ENCODE data around the gene WASHC3. TPM values are rescaled to one million over a fixed set of nuclear protein-coding genes. Genes with fewer than 3 reads are reported as not detected.

WASHC3 gene
- total and polyA plus RNA-seq, 4 donors = 22.4 to 51.4 (median 25.8) TPM

DNA sequence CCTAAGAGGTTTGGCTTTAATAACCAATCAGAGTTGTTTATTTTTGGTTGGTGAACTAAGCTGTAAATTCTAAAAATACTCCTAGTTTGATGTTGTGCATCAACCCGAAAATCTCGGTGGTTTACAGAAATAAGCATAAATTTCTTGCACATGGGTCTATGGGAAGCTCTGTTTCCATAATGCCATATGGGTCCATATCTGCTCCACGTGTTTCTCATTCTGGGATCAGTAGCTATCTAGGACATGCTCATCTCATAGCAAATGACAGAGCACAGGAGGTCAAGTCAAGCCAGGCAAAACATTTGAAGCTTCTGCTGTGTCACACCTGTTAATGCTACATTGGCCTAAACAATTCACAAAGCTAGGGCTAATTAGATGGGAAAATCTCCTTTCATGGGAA is 35.1 kb upstream of the WASHC3 start:
- Histone ChIP-seq H3K27ac (ENCODE audit: low read depth in 1 of 2, low read length in 2 of 2) (no peak overlapping the region), H3K9me3 (ENCODE audit: control insufficient read depth in 4 of 4, low read length in 3 of 4) (no peaks in the 10 kb centered on the region), H3K27me3 (ENCODE audit: control insufficient read depth in 4 of 4, insufficient read depth in 4 of 4, low read length in 3 of 4) (no peaks in the 10 kb centered on the region), H3K4me3 (ENCODE audit: low read depth in 1 of 3, low read length in 3 of 3) (no peak overlapping the region), H3K4me1 (ENCODE audit: control insufficient read depth in 4 of 4, insufficient read depth in 4 of 4, low read length in 3 of 4) (no peaks in the 10 kb centered on the region), H3K9ac (ENCODE audit: low read depth in 1 of 2, low read length in 2 of 2) (no peak overlapping the region), H3K36me3 (ENCODE audit: control insufficient read depth in 4 of 4, insufficient read depth in 3 of 4, low read depth in 1 of 4, low read length in 3 of 4) (peaks cover 2 to 27% (median 8%) of the 10 kb centered on the region in 4 donors)
- no peak for DNase-seq (ENCODE audit: low spot score)
- no peak for TF ChIP-seq RXRA (IDR thresholded peaks at IDR 0.05)
- TF ChIP-seq GABPA (IDR thresholded peaks at IDR 0.05 in 1 of 2, conservative IDR thresholded peaks at IDR 0.05 in 1 of 2) = no peak
- no peak for TF ChIP-seq CTCF (IDR thresholded peaks at IDR 0.05; ENCODE audit: low read depth, low read length, missing input control)
- TF ChIP-seq, protein P1, sequence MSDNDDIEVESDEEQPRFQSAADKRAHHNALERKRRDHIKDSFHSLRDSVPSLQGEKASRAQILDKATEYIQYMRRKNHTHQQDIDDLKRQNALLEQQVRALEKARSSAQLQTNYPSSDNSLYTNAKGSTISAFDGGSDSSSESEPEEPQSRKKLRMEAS (IDR thresholded peaks at IDR 0.05) = no peak
- no peak for TF ChIP-seq FOXA1 (IDR thresholded peaks at IDR 0.05)
- no peak for TF ChIP-seq HNF4G (IDR thresholded peaks at IDR 0.05)
- TF ChIP-seq FOXA2 (IDR thresholded peaks at IDR 0.05) = no peak
- TF ChIP-seq JUND (IDR thresholded peaks at IDR 0.05) = no peak
- TF ChIP-seq TAF1 (conservative IDR thresholded peaks at IDR 0.05) = no peak
- TF ChIP-seq EGR1 (IDR thresholded peaks at IDR 0.05; ENCODE audit: low read depth in 2 of 2) = no peak
- no peak for TF ChIP-seq ZBTB33 (IDR thresholded peaks at IDR 0.05)
- TF ChIP-seq NR2F2 (IDR thresholded peaks at IDR 0.05) = no peak
- TF ChIP-seq HNF4A (conservative IDR thresholded peaks at IDR 0.05) = no peak
- TF ChIP-seq, protein P2, sequence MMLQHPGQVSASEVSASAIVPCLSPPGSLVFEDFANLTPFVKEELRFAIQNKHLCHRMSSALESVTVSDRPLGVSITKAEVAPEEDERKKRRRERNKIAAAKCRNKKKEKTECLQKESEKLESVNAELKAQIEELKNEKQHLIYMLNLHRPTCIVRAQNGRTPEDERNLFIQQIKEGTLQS (IDR thresholded peaks at IDR 0.05) = no peak
- no peak for TF ChIP-seq RAD21 (IDR thresholded peaks at IDR 0.05)
- TF ChIP-seq SP1 (IDR thresholded peaks at IDR 0.05) = no peak
- no peak for TF ChIP-seq YY1 (IDR thresholded peaks at IDR 0.05)
- TF ChIP-seq, protein P3, sequence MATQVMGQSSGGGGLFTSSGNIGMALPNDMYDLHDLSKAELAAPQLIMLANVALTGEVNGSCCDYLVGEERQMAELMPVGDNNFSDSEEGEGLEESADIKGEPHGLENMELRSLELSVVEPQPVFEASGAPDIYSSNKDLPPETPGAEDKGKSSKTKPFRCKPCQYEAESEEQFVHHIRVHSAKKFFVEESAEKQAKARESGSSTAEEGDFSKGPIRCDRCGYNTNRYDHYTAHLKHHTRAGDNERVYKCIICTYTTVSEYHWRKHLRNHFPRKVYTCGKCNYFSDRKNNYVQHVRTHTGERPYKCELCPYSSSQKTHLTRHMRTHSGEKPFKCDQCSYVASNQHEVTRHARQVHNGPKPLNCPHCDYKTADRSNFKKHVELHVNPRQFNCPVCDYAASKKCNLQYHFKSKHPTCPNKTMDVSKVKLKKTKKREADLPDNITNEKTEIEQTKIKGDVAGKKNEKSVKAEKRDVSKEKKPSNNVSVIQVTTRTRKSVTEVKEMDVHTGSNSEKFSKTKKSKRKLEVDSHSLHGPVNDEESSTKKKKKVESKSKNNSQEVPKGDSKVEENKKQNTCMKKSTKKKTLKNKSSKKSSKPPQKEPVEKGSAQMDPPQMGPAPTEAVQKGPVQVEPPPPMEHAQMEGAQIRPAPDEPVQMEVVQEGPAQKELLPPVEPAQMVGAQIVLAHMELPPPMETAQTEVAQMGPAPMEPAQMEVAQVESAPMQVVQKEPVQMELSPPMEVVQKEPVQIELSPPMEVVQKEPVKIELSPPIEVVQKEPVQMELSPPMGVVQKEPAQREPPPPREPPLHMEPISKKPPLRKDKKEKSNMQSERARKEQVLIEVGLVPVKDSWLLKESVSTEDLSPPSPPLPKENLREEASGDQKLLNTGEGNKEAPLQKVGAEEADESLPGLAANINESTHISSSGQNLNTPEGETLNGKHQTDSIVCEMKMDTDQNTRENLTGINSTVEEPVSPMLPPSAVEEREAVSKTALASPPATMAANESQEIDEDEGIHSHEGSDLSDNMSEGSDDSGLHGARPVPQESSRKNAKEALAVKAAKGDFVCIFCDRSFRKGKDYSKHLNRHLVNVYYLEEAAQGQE (IDR thresholded peaks at IDR 0.05) = no peak
- WGBS = 93% methylated on average over 3 of the region's 3 CpGs

All from liver (tissue), 9 donors.